Measurements from ENCODE around the gene CT45A7. TPM values are rescaled to one million over a fixed set of nuclear protein-coding genes. Genes with fewer than 3 reads are reported as not detected.
"Not testable (repeated sequence)": the region's sequence is repeated elsewhere in the genome, so short reads cannot be mapped to it uniquely, and the experiment has no call there.

CT45A7 gene
- not detected in 2 replicates for total RNA-seq

- DNase-seq (ENCODE audit: low read depth); H3K4me3 ChIP-seq (ENCODE audit: low read depth, low read length): not testable (repeated sequence)
These were observed at the start of gene CT45A7 for GRCh38 chrX:135837180-135837579. TSS of gene CT45A7 (minus strand) at chrX:135837280. CDS start at chrX:135833533, 3,747 bp downstream.

GRCh38 chrX:135882741-135883140, 45.7 kb upstream of the CT45A7 start:
- not testable (repeated sequence) for H3K4me3 ChIP-seq (ENCODE audit: low read depth, low read length); DNase-seq (ENCODE audit: low read depth)

GRCh38 chrX:135871712-135872111, 34.6 kb upstream of the CT45A7 start, which contains the start of gene CT45A9:
TSS of gene CT45A9 (minus strand) at chrX:135871812. CDS start at chrX:135868061, 3,751 bp downstream.
- not testable (repeated sequence) for DNase-seq (ENCODE audit: low read depth); H3K4me3 ChIP-seq (ENCODE audit: low read depth, low read length)

GRCh38 chrX:135854438-135854837, 17.4 kb upstream of the CT45A7 start, which contains the start of gene CT45A8:
TSS of gene CT45A8 (minus strand) at chrX:135854538. CDS start at chrX:135850783, 3,755 bp downstream.
- H3K4me3 ChIP-seq (ENCODE audit: low read depth, low read length); DNase-seq (ENCODE audit: low read depth): not testable (repeated sequence)

- H3K4me3 ChIP-seq (ENCODE audit: low read depth, low read length); DNase-seq (ENCODE audit: low read depth): not testable (repeated sequence)
These were observed 17.2 kb downstream of the CT45A7 start, which contains the start of gene CT45A2 for GRCh38 chrX:135819912-135820311. TSS of gene CT45A2 (minus strand) at chrX:135820012. CDS start at chrX:135816265, 3,747 bp downstream.

GRCh38 chrX:135802687-135803086, 34.4 kb downstream of the CT45A7 start, which contains the start of gene CT45A6:
TSS of gene CT45A6 (minus strand) at chrX:135802787. CDS start at chrX:135798993, 3,794 bp downstream.
- H3K4me3 ChIP-seq (ENCODE audit: low read depth, low read length) = not testable (repeated sequence)

GRCh38 chrX:135785403-135785802, 51.7 kb downstream of the CT45A7 start, which contains the start of gene CT45A5:
TSS of gene CT45A5 (minus strand) at chrX:135785503. CDS start at chrX:135781729, 3,774 bp downstream.
- H3K4me3 ChIP-seq (ENCODE audit: low read depth, low read length); DNase-seq (ENCODE audit: low read depth): not testable (repeated sequence)

More at GRCh38 chrX:135802687-135803086, 34.4 kb downstream of the CT45A7 start, which contains the start of gene CT45A6:
- not testable (repeated sequence) for DNase-seq (ENCODE audit: low read depth)

Other genes starting within 250 kb of the CT45A7 start
- not detected in 2 replicates for gene CT45A1, start 123.6 kb downstream of the CT45A7 start, total RNA-seq
- gene CT45A3, start 69.1 kb downstream of the CT45A7 start, total RNA-seq = not detected in 2 replicates
- gene CT45A5, start 51.8 kb downstream of the CT45A7 start, total RNA-seq = not detected in 2 replicates
- not detected in 2 replicates for gene CT45A6, start 34.5 kb downstream of the CT45A7 start, total RNA-seq
- gene CT45A2, start 17.3 kb downstream of the CT45A7 start, total RNA-seq = not detected in 2 replicates
- not detected in 2 replicates for gene CT45A8, start 17.3 kb upstream of the CT45A7 start, total RNA-seq
- not detected in 2 replicates for gene CT45A9, start 34.5 kb upstream of the CT45A7 start, total RNA-seq
- gene CT45A10, start 56.2 kb upstream of the CT45A7 start, total RNA-seq = not detected in 2 replicates
- not detected in 2 replicates for gene SAGE1, start 56.4 kb upstream of the CT45A7 start, total RNA-seq
- gene MMGT1, start 136.7 kb upstream of the CT45A7 start, total RNA-seq = 16.5 and 20.9 TPM in 2 replicates
- 9.1 and 9.6 TPM in 2 replicates for gene SLC9A6, start 148.2 kb upstream of the CT45A7 start, total RNA-seq

All from epithelial cell of proximal tubule (primary cell).